SU-DHL-6 (cell line): ENCODE measurements around the gene PODXL2.

Experiments
- H2AFZ ChIP-seq: fragments of 200-600 bp; sonication (generic); 2 replicates; pipeline ENCODE4 v1.6.1; 2014; ENCODE audit warnings: low read depth, mild to moderate bottlenecking, moderate library complexity, mixed read lengths, antibody characterized with exemption, low read length; ENCODE audit not compliant: severe bottlenecking
- H3F3A ChIP-seq: fragments of 200-600 bp; shearing (Covaris generic); 2 replicates; pipeline ENCODE4 v1.6.0; 2016; ENCODE audit warnings: antibody characterized with exemption, mild to moderate bottlenecking; ENCODE audit not compliant: insufficient read depth
- H3K27ac ChIP-seq: fragments of 200-600 bp; sonication (generic); 2 replicates; pipeline ENCODE4 v1.5.1; 2016; ENCODE audit warnings: low read depth, mild to moderate bottlenecking, low read length, moderate library complexity, mixed read lengths
- H3K27me3 ChIP-seq: fragments of 200-600 bp; sonication (generic), shearing (Covaris generic); 2 replicates; pipeline ENCODE4 v1.6.0; 2014; ENCODE audit warnings: mild to moderate bottlenecking, low read length
- H3K36me3 ChIP-seq: fragments of 200-600 bp; sonication (generic); 2 replicates; pipeline ENCODE4 v1.6.1; 2014; ENCODE audit warnings: mild to moderate bottlenecking, low read length, mixed read lengths
- H3K4me2 ChIP-seq: fragments of 300-600, 200-600 bp; shearing (Covaris generic), sonication (generic); 2 replicates; pipeline ENCODE4 v1.6.0; 2014; ENCODE audit warnings: low read length, low read depth, mild to moderate bottlenecking; ENCODE audit not compliant: poor library complexity, severe bottlenecking
- H3K4me3 ChIP-seq: fragments of 200-600 bp; sonication (generic); 2 replicates; pipeline ENCODE4 v1.5.1; 2014; ENCODE audit warnings: antibody characterized with exemption, low read length, mild to moderate bottlenecking, mixed read lengths; ENCODE audit not compliant: insufficient read depth, poor library complexity, severe bottlenecking
- H3K79me2 ChIP-seq: fragments of 200-600 bp; sonication (generic); 2 replicates; pipeline ENCODE4 v1.6.1; 2014; ENCODE audit warnings: mild to moderate bottlenecking, low read length, moderate library complexity; ENCODE audit not compliant: insufficient read depth
- H3K9ac ChIP-seq: fragments of 200-600 bp; sonication (generic); 2 replicates; pipeline ENCODE4 v1.7.0; 2014; ENCODE audit warnings: mild to moderate bottlenecking, low read length
- H3K9me2 ChIP-seq: fragments of 200-600 bp; sonication (generic); replicated peaks from 2 replicates; pipeline ENCODE4 v1.6.1; 2014; ENCODE audit warnings: low read length; ENCODE audit not compliant: insufficient read depth
- H3K9me3 ChIP-seq: fragments of 200-600 bp; sonication (generic); 2 replicates; pipeline ENCODE4 v1.6.1; 2014; ENCODE audit warnings: low read length, mixed read lengths; ENCODE audit not compliant: insufficient read depth
- H4K20me1 ChIP-seq: fragments of 200-600 bp; sonication (generic); 2 replicates; pipeline ENCODE4 v1.6.1; 2014; ENCODE audit warnings: low read depth, mild to moderate bottlenecking, antibody characterized with exemption, low read length, moderate library complexity, mixed read lengths
- CTCF ChIP-seq: fragments of 200-600 bp; sonication (generic); IDR thresholded peaks from one replicate; pipeline ENCODE4 v1.5.1; 2017; ENCODE audit warnings: antibody characterized with exemption, mild to moderate bottlenecking, low read length, moderate library complexity; ENCODE audit not compliant: insufficient read depth, poor library complexity, severe bottlenecking
- EZH2phosphoT487 ChIP-seq: fragments of 200-600 bp; sonication (generic), shearing (Covaris generic); conservative IDR thresholded peaks from 2 replicates; pipeline ENCODE4 v1.6.1; 2018; ENCODE audit warnings: mild to moderate bottlenecking, antibody characterized with exemption, low read length, moderate library complexity, mixed read lengths

Gene PODXL2

GRCh38 chr3:127707851-127708411 lies 78.9 kb downstream of the PODXL2 start:
- Histone ChIP-seq H3K27ac (no peak overlapping the region), H3K9me2 (no peaks in the 10 kb centered on the region), H3K4me2 (no peak overlapping the region), H3K9me3 (no peaks in the 10 kb centered on the region), H3K27me3 (no peaks in the 10 kb centered on the region), H3K9ac (no peak overlapping the region), H3K79me2 (no peaks in the 10 kb centered on the region), H3K36me3 (no peaks in the 10 kb centered on the region), H2AFZ (no peak overlapping the region), H3F3A (no peaks in the 10 kb centered on the region), H4K20me1 (no peaks in the 10 kb centered on the region), H3K4me3 (no peak overlapping the region)
- TF ChIP-seq CTCF (no peak), EZH2phosphoT487 (no peak)

- Histone ChIP-seq H3K27me3 (no peaks in the 10 kb centered on the region), H2AFZ (no peak overlapping the region), H3K9me3 (no peaks in the 10 kb centered on the region), H3K9me2 (no peaks in the 10 kb centered on the region), H3K36me3 (no peaks in the 10 kb centered on the region), H3K27ac (no peak overlapping the region), H4K20me1 (no peaks in the 10 kb centered on the region), H3K79me2 (no peaks in the 10 kb centered on the region), H3F3A (no peaks in the 10 kb centered on the region), H3K4me3 (no peak overlapping the region), H3K9ac (no peak overlapping the region), H3K4me2 (no peak overlapping the region)
- no peak for TF ChIP-seq EZH2phosphoT487
- TF ChIP-seq CTCF = no peak
Observed at GRCh38 chr3:127708837-127709236, 79.9 kb downstream of the PODXL2 start.

GRCh38 chr3:127709320-127710060 lies 80.5 kb downstream of the PODXL2 start:
- no peak for TF ChIP-seq CTCF
- no peak for TF ChIP-seq EZH2phosphoT487
- Histone ChIP-seq H3K9ac (no peak overlapping the region), H4K20me1 (no peaks in the 10 kb centered on the region), H3K4me2 (no peak overlapping the region), H3K36me3 (no peaks in the 10 kb centered on the region), H3K9me3 (no peaks in the 10 kb centered on the region), H3F3A (no peaks in the 10 kb centered on the region), H3K27me3 (no peaks in the 10 kb centered on the region), H3K27ac (no peak overlapping the region), H3K9me2 (no peaks in the 10 kb centered on the region), H3K79me2 (no peaks in the 10 kb centered on the region), H2AFZ (no peak overlapping the region), H3K4me3 (no peak overlapping the region)
